Cardiac muscle cell (in vitro differentiated cells and primary cell): ENCODE results near the gene OPRM1. TPM values are rescaled to one million over a fixed set of nuclear protein-coding genes. Genes with fewer than 3 reads are reported as not detected.

ENCODE experiments used
- DNase-seq, 2 donors: peaks; one replicate each; pipeline versions ENCODE4 v3.0.0 to v3.0.0-alpha.2; 2010 to 2017; ENCODE audit warnings: low read depth in 1 of 2, low spot score in 1 of 2
- H3K27ac ChIP-seq: fragments of 200-600 bp; sonication (generic); 2 replicates; pipeline ENCODE4 v1.5.1; 2016
- H3K27me3 ChIP-seq: fragments of 200-600 bp; sonication (generic); 2 replicates; pipeline ENCODE4 v1.6.0; 2016; ENCODE audit warnings: control low read depth
- H3K36me3 ChIP-seq: fragments of 200-600 bp; sonication (generic); 2 replicates; pipeline ENCODE4 v1.5.1; 2016; ENCODE audit warnings: control low read depth
- H3K4me1 ChIP-seq: fragments of 200-600 bp; sonication (generic); 2 replicates; pipeline ENCODE4 v1.8.1; 2017; ENCODE audit warnings: low read depth, mild to moderate bottlenecking, mixed run types
- H3K4me3 ChIP-seq: fragments of 200-600 bp; sonication (generic); 2 replicates; pipeline ENCODE4 v1.5.1; 2016; ENCODE audit warnings: mild to moderate bottlenecking
- H3K9me3 ChIP-seq: fragments of 200-600 bp; sonication (generic); 2 replicates; pipeline ENCODE4 v1.5.1; 2017; ENCODE audit warnings: low read depth, mild to moderate bottlenecking, control low read depth
- polyA plus RNA-seq: library from polyadenylated mRNA; unstranded; fragments of >200 nt; fragmentation: Nextera tagmentation; extraction: Ambion mirVana; gene quantifications from 2 replicates; pipeline ENCODE4 v1.2.1, GENCODE V29; 2016
- total RNA-seq: library from RNA; depleted of rRNA; stranded (reverse); fragments of >200 nt; gene quantifications from 2 replicates; pipeline ENCODE4 v1.2.3, GENCODE V29; 2016
- TF ChIP-seq, protein P1 (sequence below): IDR thresholded peaks from 2 replicates; pipeline ENCODE4 v1.5.1; 2012; ENCODE audit warnings: low read depth, mild to moderate bottlenecking, low read length

Gene OPRM1
- total and polyA plus RNA-seq, 2 experiments from 2014 or later, result not detected

DNA sequence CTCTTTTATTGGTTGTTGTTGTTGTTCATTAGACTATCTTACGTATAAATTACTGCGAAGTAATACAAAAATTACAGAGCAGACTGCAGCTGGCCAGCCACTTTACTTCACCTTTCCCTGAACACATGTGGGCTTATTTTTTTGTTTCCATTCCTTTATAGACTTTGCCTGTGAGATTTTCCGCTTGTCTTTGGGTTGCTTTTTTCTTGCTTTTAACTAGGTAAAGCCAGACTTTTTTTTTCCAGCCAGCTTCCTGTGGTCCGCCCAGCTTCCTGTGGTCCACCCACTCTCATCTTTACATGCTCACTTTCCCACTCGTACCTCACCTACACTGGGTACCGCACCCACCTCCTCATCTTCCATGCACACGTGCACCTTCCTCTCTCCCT, 238.6 kb downstream of the OPRM1 start:
- no peak overlapping the region for H3K4me3 ChIP-seq
- TF ChIP-seq, protein P1, sequence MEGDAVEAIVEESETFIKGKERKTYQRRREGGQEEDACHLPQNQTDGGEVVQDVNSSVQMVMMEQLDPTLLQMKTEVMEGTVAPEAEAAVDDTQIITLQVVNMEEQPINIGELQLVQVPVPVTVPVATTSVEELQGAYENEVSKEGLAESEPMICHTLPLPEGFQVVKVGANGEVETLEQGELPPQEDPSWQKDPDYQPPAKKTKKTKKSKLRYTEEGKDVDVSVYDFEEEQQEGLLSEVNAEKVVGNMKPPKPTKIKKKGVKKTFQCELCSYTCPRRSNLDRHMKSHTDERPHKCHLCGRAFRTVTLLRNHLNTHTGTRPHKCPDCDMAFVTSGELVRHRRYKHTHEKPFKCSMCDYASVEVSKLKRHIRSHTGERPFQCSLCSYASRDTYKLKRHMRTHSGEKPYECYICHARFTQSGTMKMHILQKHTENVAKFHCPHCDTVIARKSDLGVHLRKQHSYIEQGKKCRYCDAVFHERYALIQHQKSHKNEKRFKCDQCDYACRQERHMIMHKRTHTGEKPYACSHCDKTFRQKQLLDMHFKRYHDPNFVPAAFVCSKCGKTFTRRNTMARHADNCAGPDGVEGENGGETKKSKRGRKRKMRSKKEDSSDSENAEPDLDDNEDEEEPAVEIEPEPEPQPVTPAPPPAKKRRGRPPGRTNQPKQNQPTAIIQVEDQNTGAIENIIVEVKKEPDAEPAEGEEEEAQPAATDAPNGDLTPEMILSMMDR, result no peak
- no peaks in the 10 kb centered on the region for H3K36me3 ChIP-seq
- DNase-seq, result no peak
- H3K4me1 ChIP-seq, result no peaks in the 10 kb centered on the region
- no peak overlapping the region for H3K27ac ChIP-seq
- no peaks in the 10 kb centered on the region for H3K9me3 ChIP-seq
- no peaks in the 10 kb centered on the region for H3K27me3 ChIP-seq

DNA sequence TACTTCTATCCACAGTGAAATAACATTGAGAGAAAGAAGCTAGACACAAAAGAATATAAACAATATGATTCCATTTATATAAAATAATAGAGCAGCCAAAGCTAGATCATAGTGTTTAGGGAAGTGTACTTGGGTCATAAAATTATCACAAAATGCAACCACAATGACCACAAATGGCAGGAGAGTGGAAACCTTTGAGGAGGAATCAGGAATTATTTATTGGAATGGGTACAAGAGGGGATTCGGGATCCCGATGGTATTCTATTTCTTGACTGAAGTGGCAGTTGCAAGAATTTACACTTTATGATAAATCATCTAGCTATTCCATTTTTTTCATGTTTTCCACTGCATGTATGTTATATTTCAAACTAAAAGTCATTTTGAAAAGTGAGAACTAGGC, 241.5 kb downstream of the OPRM1 start:
- H3K27ac ChIP-seq, result no peak overlapping the region
- H3K9me3 ChIP-seq, result no peaks in the 10 kb centered on the region
- H3K4me3 ChIP-seq, result no peak overlapping the region
- H3K36me3 ChIP-seq, result no peaks in the 10 kb centered on the region
- no peaks in the 10 kb centered on the region for H3K4me1 ChIP-seq
- H3K27me3 ChIP-seq, result no peaks in the 10 kb centered on the region
- DNase-seq, result no peak
- TF ChIP-seq, protein P1, result no peak

DNA sequence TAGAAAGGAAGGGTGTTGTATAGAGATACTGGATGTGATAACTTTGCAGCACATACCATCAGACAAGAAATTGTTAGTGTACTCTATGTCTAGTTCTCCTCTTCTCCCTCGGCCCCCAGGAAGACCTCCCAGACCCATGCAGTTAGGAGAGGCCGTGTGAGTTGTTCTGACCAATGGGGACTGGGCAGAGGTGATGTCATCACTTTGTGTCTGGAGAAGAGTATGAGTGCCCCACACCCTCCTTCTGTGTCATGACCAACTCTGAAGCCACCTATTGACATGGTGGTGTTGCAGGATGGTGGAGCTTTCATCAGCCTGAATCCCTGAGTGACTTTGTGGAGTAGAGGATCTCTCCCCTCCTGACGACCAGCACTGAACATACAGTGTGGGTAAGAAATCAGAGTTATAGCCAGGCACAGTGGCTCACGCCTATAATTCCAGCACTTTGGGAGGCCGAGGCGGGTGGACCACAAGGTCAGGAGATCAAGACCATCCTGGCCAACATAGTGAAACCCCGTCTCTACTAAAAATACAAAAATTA, 245.3 kb downstream of the OPRM1 start:
- TF ChIP-seq, protein P1, result no peak
- Histone ChIP-seq H3K4me3 (no peak overlapping the region), H3K27ac (no peak overlapping the region), H3K4me1 (no peaks in the 10 kb centered on the region), H3K9me3 (no peaks in the 10 kb centered on the region), H3K27me3 (no peaks in the 10 kb centered on the region), H3K36me3 (no peaks in the 10 kb centered on the region)
- DNase-seq, result no peak

DNA sequence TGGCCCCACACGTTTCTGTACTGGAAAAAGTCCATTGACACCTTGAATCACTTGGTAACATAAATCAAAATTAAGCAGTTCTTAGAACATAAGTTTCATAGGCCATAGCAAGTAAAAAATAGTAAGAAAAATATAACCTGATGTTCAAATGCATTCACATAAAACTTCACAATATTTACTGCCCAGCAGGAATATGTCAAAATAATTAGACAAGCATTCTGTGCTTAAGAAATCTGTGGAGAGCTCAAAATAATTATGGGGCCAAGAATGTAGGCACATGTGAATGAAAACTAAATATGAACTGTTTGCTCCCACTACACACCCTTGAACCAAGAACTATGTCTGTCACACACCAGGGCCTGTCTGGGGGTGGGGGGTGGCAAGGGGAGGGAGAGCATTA, 246.8 kb downstream of the OPRM1 start:
- Histone ChIP-seq H3K9me3 (no peaks in the 10 kb centered on the region), H3K4me1 (no peaks in the 10 kb centered on the region), H3K36me3 (no peaks in the 10 kb centered on the region), H3K27ac (no peak overlapping the region), H3K27me3 (no peaks in the 10 kb centered on the region), H3K4me3 (no peak overlapping the region)
- TF ChIP-seq, protein P1, result no peak
- no peak for DNase-seq

DNA sequence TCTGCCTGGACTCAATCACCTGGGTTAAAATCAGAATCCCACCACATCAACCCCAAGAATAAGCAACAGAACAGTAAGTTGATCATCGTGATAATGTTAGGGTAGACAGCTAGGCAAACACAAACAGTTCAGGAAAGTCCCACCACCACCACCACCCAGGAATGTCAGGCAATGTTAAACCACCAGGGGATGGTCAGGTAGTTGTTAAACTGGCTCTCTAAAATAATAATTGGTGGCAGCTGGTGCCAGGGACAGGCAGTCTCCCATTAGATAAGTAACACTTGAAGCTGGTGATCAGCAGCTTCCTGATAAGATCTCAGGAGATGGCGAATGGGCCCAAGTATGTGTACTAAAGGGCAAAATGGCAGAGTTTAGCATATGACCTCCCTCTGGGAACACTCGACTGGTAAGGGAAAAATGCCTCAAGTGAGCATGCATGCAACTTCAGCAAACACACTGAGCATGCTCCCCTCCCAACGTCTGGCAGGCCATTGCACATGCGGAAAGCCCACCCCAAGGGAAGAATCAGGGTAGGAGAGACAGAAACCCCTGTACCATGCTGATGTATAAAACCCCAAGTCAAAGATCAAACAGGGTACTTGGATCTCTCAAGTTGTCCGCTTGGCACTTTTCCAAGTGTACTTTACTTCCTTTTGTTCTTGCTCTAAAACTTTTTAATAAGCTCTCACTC, 250.9 kb downstream of the OPRM1 start:
- Histone ChIP-seq H3K36me3 (no peaks in the 10 kb centered on the region), H3K4me1 (no peaks in the 10 kb centered on the region), H3K9me3 (no peaks in the 10 kb centered on the region), H3K4me3 (no peak overlapping the region), H3K27ac (no peak overlapping the region), H3K27me3 (no peaks in the 10 kb centered on the region)
- TF ChIP-seq, protein P1, result no peak
- no peak for DNase-seq
